ENCODE data around the gene TRABD2B. TPM values are rescaled to one million over a fixed set of nuclear protein-coding genes. Genes with fewer than 3 reads are reported as not detected.

TRABD2B gene
- total and polyA plus RNA-seq, 2 of the 4 experiments (the other 2 are of a cell fraction) = not detected

GRCh38 chr1:47888294-47888629 is 108.9 kb downstream of the TRABD2B start:
- Histone ChIP-seq H2AK5ac (ENCODE audit: low read depth, low read length) (no peak overlapping the region), H2BK5ac (ENCODE audit: low read depth, low read length, poor library complexity, severe bottlenecking) (no peak overlapping the region), H2BK120ac (ENCODE audit: low read depth, low read length) (no peak overlapping the region), H3K14ac (replicated peaks; ENCODE audit: low read depth, low read length) (no peak overlapping the region), H3K79me1 (ENCODE audit: low read depth in 1 of 2, low read length in 2 of 2) (no peaks in the 10 kb centered on the region), H3K4me3 (ENCODE audit: insufficient read depth, low read depth, low read length) (no peak overlapping the region), H2AFZ (replicated peaks; ENCODE audit: low read length, poor library complexity) (no peak overlapping the region), H3K23ac (ENCODE audit: low read depth, low read length) (no peak overlapping the region), H3K4me2 (ENCODE audit: low read depth, low read length) (no peak overlapping the region), H4K5ac (ENCODE audit: low read depth, low read length) (no peak overlapping the region), H3K27me3 (ENCODE audit: control insufficient read depth, insufficient read depth, low read length) (no peaks in the 10 kb centered on the region), H3K56ac (ENCODE audit: extremely low read depth, insufficient read depth, low read length) (no peak overlapping the region), H3K9ac (ENCODE audit: low read depth, low read length) (no peak overlapping the region), H3K18ac (ENCODE audit: low read depth, low read length) (no peak overlapping the region), H4K91ac (ENCODE audit: insufficient read depth, low read depth, low read length) (no peak overlapping the region), H3K9me1 (ENCODE audit: insufficient read depth, low read length) (no peaks in the 10 kb centered on the region), H3K9me3 (ENCODE audit: control insufficient read depth, insufficient read depth, low read length) (no peaks in the 10 kb centered on the region), H4K20me1 (ENCODE audit: insufficient read depth, low read length) (no peaks in the 10 kb centered on the region), H4K8ac (ENCODE audit: low read depth in 2 of 2, low read length in 2 of 2) (no peak overlapping the region), H2AK9ac (replicated peaks; ENCODE audit: low read depth, low read length, poor library complexity) (no peak overlapping the region), H3K4me1 (ENCODE audit: control insufficient read depth, insufficient read depth, low read length) (no peaks in the 10 kb centered on the region), H2BK20ac (ENCODE audit: low read depth, low read length) (no peak overlapping the region), H3K4ac (ENCODE audit: low read depth, low read length) (no peak overlapping the region), H3K27ac (ENCODE audit: insufficient read depth, low read length) (no peak overlapping the region), H3K36me3 (ENCODE audit: control insufficient read depth, insufficient read depth, low read length) (no peaks in the 10 kb centered on the region), H2BK15ac (ENCODE audit: low read depth, low read length) (no peak overlapping the region)
- in situ Hi-C loops (cut with MboI; ENCODE audit: low sequenced_read_pairs) = no loop called here
- ChIA-PET CTCF (no interaction called here), POLR2A (ENCODE audit: unreplicated experiment) (no interaction called here)
- TF ChIP-seq FOS (IDR thresholded peaks at IDR 0.05; ENCODE audit: low read depth, low read length) (no peak), NFE2L2 (IDR thresholded peaks at IDR 0.05; ENCODE audit: low read depth, low read length) (no peak), RFX5 (IDR thresholded peaks at IDR 0.05; ENCODE audit: low read depth, low read length) (no peak), BHLHE40 (IDR thresholded peaks at IDR 0.05; ENCODE audit: low read depth, low read length) (no peak), USF2 (IDR thresholded peaks at IDR 0.05; ENCODE audit: low read depth, low read length) (no peak), MAFK (IDR thresholded peaks at IDR 0.05; ENCODE audit: low read depth, low read length) (no peak), MAZ (IDR thresholded peaks at IDR 0.05; ENCODE audit: borderline replicate concordance, low read depth, low read length) (no peak), RCOR1 (IDR thresholded peaks at IDR 0.05; ENCODE audit: insufficient replicate concordance, low read length) (no peak), CHD1 (IDR thresholded peaks at IDR 0.05; ENCODE audit: low read depth, low read length) (no peak), MXI1 (IDR thresholded peaks at IDR 0.05; ENCODE audit: borderline replicate concordance, low read depth, low read length) (no peak), CTCF (conservative IDR thresholded peaks at IDR 0.05; ENCODE audit: low read depth, low read length) (no peak), RAD21 (IDR thresholded peaks at IDR 0.05; ENCODE audit: low read length) (no peak), SMC3 (IDR thresholded peaks at IDR 0.05; ENCODE audit: low read depth, low read length) (no peak), POLR2A (IDR thresholded peaks at IDR 0.05; ENCODE audit: low read depth, low read length) (no peak), CEBPB (IDR thresholded peaks at IDR 0.05; ENCODE audit: low read depth, low read length) (no peak), ELK1 (IDR thresholded peaks at IDR 0.05; ENCODE audit: borderline replicate concordance, low read depth, low read length) (no peak)
- DNase-seq = no peak
- dilution Hi-C loops (cut with HindIII; ENCODE audit: low sequenced_read_pairs, unreplicated experiment) = no loop called here
- no CpG with 5 or more reads among the region's 1 CpG for WGBS, 2 experiments (ENCODE audit: extremely low coverage in 2 of 2, insufficient read length in 1 of 2)
- BruUV-seq (replicated peaks) = no TSS peak
- intact Hi-C loops (cut with micrococcal nuclease) = no loop called here
- no peak for ATAC-seq (ENCODE audit: low read depth)
